Fibroblast of villous mesenchyme (primary cell): Measurements from ENCODE around the gene MYO7B. TPM values are rescaled to one million over a fixed set of nuclear protein-coding genes. Genes with fewer than 3 reads are reported as not detected.

Experiments
- DNase-seq: peaks from one replicate; pipeline ENCODE4 v3.0.0-alpha.2; 2010; ENCODE audit warnings: low read depth
- H3K4me3 ChIP-seq: 2 replicates; pipeline ENCODE4 v1.5.1; 2011; ENCODE audit warnings: low read depth, mild to moderate bottlenecking, low read length
- CTCF ChIP-seq: IDR thresholded peaks from 2 replicates; pipeline ENCODE4 v1.5.1; 2012; ENCODE audit warnings: low read depth, mild to moderate bottlenecking, low read length; ENCODE audit not compliant: insufficient read depth
- total RNA-seq: library from RNA; depleted of rRNA; stranded (reverse); fragments of >200 nt; gene quantifications from 2 replicates; pipeline ENCODE4 v1.2.3, GENCODE V29; 2012

MYO7B gene
- total RNA-seq, 1 donor: 0.86 TPM

GRCh38 chr2:127636248-127637235 is 101.1 kb downstream of the MYO7B start:
- no peak for DNase-seq
- TF ChIP-seq CTCF: no peak
- H3K4me3 ChIP-seq: no peak overlapping the region

GRCh38 chr2:127637236-127637630 is 101.8 kb downstream of the MYO7B start:
- H3K4me3 ChIP-seq: no peak overlapping the region
- no peak for TF ChIP-seq CTCF
- DNase-seq: no peak

DNA sequence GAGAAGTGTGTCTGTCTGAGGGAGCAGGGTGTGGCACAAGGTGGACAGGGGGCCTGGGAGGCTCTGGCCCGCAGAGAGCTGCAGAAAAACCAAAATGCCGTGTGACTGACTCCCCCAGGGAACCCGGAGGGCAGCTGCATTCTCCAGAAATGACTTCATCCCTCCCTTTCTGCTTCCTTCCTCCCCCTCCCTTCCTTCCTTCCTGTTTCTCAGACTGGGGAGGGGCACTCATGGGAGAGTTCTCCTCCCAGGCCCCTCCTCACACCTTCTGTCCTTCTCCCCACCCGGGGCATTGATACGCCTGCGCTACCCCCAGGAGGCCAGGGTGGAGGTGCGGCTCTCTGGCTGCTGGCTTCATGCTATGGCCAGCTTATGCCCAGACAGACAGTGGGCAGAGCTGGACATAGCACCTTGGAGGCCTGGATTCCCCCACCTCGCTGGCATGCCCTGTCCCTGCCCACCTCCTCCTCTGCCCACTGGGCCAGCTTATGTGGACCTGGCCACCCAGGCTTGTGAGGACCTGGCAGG is 102.3 kb downstream of the MYO7B start:
- peak; percentile 73 for DNase-seq
- no peak for TF ChIP-seq CTCF
- no peak overlapping the region for H3K4me3 ChIP-seq

- DNase-seq: no peak
- no peak for TF ChIP-seq CTCF
- H3K4me3 ChIP-seq: no peak overlapping the region
These were observed 103.1 kb downstream of the MYO7B start for GRCh38 chr2:127638361-127639110.

- TF ChIP-seq CTCF: no peak
- H3K4me3 ChIP-seq: no peak overlapping the region
- no peak for DNase-seq
These were observed 103.6 kb downstream of the MYO7B start for GRCh38 chr2:127639111-127639474.

DNA sequence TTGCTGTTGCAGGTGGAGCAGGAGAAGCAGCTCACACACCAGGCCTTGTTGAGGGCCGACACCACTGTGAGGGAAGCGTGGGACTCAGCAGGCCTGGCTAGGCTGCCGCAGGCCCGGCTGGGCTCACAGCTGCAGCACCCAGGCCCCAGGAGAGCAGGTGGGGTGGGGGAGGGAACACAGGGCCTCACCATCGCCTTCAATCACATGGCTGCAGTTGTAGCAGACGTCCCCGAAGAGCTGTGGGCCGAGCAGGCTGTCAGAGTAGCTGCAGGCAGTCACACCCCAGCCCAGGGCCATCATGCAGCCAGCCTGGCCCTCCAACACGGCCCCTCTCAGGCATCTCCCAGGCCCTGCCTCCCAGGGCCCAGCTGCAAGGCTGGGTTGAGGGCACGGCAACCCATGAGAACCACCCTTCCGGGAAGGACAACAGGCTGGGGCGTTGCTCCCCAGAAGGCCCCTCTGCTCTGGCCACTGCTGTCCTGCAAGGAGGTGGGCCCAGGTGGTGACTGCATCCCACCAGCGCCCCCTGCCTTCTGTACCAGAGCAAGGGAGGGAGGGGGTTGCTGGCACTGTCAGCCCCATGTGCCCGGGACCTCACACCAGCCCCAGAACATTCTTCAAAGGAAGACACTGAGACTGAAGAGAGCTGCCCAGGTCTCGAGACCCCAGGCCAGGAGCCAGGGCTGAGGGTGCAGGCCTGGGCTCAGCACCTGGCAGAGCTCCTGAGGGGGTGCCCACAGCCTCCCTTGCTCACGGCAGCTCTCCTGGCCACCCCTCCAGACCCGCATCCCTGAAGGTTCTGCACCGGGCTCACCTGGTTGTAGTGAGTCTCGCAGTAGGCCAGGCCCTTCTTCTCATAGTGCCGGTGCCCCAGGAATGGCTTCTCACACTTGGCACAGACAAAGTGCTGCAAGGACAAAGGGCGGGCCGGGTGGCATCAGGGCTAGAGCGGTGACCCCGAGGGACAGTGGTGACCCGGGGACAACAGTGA is 104.9 kb downstream of the MYO7B start:
- no peak overlapping the region for H3K4me3 ChIP-seq
- no peak for DNase-seq
- TF ChIP-seq CTCF: peak; percentile 28
